GM21786 (cell line): ENCODE results near the gene HOGA1.

Experiments used
- ATAC-seq: cut with Tn5 transposase; IDR thresholded peaks from one replicate; pipeline ENCODE4 v1.9.1; 2021; ENCODE audit not compliant: unreplicated experiment

The HOGA1 gene

DNA sequence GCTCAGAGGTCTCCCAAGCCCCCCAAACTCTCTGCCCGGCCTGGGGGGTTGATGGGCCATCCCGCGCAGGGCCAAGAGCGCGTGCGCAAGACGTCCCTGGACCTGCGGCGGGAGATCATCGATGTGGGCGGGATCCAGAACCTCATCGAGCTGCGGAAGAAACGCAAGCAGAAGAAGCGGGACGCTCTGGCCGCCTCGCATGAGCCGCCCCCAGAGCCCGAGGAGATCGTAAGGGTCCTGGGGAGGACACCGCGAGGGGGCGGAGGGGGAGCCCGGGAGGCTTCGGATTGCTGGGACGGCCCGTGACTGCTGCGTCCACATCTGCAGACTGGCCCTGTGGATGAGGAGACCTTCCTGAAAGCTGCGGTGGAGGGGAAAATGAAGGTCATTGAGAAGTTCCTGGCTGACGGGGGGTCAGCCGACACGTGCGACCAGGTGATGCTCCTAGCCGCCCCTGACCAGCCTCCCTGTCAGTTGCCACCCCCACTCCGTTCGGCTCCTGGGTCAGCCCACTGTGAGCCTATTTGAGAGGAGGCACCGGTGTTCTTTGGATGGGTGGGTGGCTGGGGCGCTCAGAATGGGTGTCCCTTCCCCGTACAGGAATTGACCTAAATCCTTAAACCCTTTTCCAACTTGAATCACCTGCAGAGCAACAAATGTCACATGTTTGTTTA is 5.9 kb upstream of the HOGA1 start:
- no peak for ATAC-seq

DNA sequence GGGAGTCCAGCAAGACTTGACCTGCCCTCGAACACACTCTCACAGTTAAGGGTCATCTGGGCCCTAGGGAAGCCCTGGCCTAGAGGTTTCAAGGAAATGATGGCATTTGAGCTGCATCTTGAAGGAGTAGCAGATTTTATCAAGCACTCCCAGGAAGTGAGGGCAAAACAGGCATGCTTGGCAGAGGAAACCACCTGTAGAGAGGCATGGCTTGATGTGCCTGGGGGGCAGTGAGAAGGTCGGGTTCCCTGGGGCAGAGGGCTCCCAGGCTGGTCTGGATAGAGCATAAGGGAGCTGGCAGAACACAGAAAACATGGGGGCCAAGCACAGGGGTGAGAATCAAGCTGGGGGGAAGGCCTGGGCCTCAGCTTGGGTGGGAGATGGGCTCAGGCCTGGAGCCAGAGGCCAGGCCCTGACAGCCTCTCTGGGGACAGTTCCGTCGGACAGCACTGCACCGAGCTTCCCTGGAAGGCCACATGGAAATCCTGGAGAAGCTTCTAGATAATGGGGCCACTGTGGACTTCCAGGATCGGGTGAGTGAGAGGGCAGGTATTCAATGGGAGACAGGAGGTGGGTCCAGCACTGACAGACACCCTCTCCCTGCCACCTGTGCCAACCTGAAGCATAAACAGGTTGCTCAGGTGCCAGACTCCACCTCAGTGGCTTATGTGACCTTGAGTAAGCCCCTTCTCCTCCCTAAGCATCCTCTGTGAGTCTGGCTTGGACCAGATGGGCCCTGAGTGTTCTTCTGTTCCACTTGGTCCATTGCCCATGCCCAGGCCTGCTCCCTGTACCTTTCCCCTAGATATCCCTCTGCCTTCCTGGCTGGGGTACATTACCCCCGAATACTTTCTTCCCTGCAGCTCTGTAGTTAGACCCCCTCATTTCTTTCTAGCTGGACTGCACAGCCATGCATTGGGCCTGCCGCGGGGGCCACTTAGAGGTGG is 3.5 kb upstream of the HOGA1 start:
- no peak for ATAC-seq

DNA sequence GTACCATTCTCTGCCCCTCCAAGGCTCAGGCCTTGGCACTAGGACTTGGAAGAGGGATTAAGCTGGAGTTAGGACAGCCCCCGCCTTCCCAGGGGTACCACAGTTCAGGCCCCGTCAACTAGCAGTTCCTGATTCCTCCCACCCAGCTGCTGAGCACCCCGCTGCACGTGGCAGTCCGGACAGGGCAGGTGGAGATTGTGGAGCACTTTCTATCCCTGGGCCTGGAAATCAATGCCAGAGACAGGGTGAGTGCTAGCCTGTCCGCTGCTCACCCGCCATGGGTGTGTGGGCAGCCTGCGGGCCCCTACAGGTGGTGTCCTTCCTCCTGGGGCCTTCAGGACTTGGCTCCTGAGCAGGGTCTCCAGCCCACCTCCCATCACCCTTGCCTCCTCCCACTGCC is 2.0 kb upstream of the HOGA1 start:
- ATAC-seq, result no peak

DNA sequence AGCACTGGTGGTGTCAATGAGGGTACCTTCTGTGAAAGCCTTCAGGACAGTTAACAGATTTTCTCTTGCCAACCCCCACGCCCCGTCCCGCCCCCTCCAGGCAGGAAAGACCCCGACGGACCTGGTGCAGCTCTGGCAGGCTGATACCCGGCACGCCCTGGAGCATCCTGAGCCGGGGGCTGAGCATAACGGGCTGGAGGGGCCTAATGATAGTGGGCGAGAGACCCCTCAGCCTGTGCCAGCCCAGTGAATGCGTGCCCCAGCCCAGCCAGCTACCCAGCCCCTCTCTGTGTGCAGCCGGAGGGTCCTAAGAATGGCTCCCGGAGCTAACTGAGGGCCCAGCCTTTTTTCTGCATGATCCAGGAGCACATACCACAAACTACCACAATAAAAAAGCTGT is 713 bp upstream of the HOGA1 start:
- ATAC-seq, result no peak

DNA sequence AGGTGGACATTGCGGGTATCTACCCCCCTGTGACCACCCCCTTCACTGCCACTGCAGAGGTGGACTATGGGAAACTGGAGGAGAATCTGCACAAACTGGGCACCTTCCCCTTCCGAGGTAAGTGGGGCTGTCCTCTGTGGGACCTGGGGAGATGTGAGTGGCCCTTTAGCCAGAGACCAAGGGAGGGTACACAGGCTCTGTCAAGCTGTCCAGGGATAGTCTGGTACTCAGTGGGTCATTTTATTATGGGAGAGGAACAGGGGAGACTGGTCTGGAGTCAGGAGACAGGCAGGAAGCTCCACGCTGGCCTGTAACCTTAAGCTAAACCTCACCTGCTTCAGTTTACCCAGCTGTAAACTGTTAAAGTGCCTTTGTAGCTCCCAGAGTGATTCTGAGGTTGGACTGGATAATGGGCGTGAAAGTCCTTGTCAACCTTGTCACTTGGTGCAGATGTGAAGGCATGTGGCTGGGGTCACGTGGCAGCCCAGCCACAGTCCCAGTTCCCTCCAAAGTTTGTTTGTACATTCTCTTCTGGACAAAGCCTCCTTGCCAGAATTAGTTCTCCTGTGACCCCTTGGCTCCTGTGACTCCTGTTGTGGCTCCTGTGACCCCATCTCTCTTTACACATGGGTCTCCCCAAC is 729 bp downstream of the HOGA1 start:
- no peak for ATAC-seq

DNA sequence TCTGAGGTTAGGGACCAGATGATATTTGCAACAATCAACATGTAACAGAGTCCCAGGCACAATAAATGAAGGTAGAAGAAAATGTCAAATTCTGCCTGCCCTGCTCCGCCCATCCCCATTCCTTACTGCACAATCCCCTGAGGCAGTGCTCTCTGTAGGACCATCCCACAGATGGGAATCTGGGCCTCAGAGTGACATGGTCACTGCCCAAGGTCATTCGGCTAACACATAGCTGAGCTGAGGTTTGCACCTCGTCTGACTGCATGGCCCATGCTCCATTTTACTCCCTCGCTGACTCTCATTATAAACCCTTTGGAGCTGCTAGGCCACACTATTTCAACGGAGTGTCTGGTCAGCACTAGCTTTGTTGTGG is 1.2 kb downstream of the HOGA1 start:
- ATAC-seq, result no peak

DNA sequence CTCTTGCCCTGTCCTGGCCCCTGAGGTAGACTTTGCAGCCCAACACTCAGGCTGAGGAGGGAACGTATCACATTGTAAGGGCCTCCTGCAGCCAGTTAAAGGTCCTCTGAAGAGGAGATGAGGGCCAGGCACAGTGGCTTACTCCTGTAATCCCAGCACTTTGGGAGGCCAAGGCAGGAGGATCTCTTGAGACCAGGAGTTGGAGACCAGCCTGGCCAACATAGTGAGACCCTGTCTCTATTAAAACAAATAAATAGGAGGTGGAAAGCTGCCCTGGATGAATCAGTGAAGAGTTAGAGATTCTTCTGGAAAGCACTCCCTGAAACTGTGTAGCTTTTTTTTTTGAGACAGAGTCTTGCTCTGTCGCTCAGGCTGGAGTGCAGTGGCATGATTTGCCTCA is 3.0 kb downstream of the HOGA1 start:
- no peak for ATAC-seq

DNA sequence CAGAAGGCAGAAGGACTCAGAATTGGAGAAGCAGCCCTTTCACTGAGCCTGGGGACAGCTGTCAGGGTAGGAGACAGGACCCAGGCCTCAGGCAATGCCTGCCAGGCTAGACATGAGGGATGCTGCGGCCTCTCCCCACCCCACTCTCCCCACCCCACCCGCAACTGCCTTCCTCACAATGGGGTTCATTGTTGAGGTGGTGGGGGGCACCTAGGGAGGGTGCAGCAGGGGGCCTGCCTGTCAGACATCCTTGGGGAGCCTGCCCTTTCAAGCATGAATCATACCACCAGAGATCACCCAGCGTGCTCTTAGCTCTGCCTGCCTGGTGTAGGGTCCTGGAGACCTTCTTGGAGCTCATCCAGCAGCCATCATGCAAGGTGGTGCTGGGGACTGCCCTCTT is 5.3 kb downstream of the HOGA1 start, which contains the start of gene C10orf62:
Gene C10orf62, plus strand, starts transcription at position 243 of the 400 bp plus-strand sequence. CDS start 177 bp downstream, outside the sequence.
- no peak for ATAC-seq

DNA sequence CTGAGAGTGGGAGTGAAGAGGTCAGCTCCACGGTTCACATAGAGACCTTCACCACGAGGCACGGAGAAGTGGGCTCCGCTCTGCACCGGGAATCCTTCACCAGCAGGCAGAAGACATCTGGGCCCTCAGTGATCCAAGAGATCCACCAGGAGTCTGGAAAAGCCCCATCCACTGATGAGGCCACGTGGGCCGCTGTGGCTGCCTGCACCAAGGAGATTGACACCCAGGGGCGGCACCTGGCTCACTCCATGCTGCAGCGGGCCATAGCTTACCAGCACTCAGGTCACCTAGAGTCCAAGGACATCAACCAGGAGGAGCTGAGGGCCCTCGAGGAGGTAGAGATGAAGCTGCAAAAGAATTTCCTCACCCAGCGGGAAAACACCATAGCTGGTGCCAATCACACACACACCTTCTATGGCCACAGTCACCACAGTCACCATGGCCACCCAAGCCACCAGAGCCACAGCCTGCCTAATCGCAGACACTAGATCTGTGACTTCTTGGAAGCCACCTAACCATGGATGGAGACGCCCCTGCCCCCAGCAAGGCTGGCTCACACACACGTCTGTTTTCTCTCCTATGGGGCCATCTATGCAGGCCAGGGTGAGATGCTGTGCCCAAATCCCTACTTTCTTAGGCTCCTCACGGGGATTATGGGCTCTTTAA is 6.0 kb downstream of the HOGA1 start:
- no peak for ATAC-seq

DNA sequence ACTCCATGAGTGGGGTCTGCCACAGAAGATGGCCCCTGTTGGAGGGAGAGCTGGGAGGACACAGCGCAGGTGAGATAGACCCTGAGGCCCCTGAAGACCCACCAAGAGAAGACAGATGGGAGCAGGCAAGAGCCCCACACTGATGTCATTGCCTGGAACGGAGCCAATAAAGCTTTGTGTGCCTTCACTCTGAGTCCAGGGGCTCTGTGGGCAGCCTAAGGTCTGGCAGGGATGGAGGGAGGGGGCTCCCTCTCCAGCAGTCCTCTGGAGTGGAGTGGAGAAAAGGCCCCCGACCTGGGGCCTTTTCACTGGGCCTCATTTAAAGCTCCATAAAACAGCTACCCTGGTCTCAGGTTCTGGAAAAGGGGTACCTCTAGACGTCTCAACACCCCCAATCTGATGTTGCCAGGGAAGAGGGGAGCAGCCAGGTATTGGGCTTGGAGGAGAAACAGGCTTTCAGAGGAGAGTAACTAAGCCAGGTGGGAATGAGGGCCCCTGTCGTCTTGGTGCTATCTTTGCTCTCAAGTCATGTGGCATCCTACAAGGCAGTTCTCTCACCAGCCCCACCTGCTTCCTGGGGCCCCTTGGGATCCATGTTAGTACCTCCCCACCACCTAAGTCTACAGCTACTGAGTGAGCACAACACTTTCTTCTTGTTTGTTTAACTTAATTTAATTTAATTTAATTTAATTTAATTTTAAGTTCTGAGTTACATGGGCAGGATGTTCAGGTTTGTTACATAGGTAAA is 6.7 kb downstream of the HOGA1 start:
- ATAC-seq, result no peak

DNA sequence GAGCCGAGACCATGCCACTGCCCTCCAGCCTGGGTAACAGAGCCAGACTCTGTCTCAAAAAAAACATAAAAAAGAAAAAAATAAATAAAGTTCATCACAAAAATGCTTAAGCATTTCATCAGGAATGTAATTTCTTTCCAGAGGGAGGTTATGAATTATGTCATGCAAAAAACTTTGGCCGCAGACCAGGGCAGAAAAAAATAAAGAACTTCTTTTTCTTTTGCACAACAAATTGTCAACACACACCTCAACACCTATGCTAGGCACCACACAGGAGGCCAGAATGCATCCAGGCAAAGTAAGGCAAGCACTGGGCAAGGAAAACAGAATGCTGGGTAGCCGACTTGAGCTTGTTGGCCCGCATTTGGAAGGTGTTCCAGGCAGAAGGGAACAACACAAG is 9.2 kb downstream of the HOGA1 start:
- ATAC-seq, result no peak

DNA sequence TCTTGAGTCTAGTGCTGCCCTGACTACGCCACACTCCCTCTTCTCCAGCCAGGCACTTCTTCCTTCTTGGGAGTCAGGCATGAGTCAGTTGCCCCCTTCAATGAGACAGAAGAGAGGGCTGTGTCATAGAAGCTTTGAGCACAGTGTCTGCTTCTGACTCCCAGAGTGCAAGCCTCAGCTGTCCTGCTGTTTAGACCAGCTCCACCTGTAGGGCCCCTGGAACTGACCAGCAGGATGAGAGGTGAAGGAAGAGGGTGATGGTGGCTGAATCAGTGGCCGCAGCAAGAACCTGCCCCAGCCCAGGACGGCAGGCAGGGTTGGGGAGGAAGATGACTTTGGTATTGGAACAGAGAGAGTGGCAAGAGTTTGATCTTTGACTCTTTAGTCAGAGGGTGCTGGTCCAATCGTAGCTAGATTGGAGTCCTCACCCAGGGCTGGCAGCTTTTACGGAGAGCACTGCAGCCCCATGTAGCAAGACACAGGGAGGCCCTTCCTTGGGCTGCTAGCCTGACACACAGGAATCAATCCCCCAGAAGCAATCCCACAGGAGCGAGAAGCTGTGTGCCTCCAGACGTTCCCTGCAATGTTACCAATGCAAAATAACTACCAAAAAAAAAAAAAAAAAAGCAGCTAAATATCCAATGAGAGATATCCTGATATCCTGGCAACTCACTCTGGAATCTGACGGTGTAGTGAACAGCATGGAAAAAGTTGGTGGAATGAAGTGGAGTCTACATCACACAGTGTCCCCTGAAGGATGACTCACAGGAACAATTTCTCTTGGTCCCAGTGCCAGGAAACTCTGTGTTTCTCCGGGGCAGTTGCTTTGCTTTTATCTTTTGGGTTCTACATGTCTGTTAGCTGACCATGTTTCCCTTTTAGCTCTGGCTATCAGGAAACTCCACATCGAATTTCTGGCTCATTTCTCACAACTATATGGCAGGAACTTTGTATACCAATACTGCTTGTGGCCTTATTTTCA is 12.2 kb downstream of the HOGA1 start:
- ATAC-seq, result no peak

DNA sequence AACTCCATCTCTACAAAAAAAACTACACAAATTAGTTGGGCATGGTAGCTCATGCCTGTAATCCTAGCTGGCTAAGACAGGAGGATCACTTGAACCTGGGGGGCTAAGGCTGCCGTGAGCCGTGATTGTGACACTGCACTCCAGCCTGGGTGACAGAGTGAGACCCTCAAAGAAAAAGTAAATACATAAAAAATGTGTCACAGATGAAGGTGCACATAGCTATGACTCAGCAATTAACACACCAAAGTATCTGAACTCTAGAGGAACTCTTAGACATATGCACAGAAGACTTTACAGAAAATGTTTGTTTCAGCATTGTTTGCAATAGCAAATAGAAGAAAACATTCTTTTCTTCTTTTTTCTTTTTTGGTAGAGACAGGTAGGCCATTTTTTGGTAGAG is 13.6 kb downstream of the HOGA1 start:
- no peak for ATAC-seq

DNA sequence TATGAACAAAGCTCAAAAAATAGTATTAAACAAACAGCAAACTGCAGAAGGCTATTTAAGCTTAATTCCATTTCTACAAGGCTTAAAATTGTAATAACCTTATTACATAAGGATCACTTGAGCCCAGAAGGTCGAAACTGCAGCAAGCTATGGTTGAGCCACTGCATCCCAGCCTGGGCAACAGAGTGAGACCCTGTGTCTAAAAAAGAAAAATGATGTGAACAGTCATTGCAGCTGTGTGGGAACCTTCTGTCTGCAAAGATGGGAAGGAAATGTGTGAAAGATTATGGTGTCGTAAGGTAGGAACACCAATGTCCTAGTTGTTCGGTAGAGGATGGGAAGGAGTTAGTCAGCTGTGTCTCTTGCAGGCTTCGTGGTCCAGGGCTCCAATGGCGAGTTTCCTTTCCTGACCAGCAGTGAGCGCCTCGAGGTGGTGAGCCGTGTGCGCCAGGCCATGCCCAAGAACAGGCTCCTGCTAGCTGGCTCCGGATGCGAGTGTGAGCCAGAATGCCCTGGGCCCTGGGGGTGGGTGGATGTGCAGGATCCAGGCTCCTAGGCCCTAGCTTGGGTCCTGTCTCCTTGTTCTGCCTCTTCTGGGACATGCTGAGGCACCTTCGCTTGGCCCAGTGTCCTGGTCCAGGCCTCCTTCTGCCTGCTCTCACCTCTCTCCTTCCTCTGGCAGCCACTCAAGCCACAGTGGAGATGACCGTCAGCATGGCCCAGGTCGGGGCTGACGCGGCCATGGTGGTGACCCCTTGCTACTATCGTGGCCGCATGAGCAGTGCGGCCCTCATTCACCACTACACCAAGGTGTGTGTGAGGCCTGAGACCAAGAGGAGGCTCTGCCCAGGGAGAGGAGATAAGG is 14.4 kb downstream of the HOGA1 start:
- no peak for ATAC-seq

DNA sequence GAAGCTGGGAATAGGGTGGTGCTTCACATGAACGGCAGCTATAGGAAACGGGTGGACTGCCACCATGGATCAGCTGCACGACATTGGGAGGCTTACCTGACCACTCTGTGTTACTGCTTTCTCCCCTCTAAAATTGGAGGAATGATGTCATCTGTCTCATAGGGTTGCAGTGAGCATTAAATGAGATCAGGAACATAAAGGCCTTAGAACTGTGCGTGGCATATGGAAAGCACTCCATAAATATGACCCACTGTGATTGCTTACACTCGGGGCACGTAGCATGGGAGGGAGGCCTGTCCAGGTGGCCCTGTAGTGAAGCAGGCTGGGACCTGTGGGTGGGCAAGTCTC is 15.1 kb downstream of the HOGA1 start:
- no peak for ATAC-seq

DNA sequence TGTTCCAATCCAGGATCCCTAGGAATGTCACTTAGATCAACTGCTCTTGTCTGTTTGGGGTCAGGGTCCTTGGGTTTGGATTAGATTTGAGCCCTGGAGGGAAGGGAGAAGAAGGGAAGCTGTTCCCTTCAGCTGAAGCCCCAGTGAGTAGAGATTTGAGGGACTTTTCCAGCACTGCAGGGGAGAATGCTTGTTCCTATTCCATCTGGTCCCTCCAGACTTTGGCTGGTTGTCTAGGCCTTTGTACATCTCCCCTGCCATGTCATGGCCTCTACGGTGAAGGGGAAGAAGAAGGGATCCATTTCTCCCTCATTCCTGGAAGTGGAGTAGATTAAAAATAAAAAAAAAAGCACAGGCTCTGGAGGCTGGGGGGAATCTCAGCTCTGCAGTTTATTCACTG is 16.4 kb downstream of the HOGA1 start:
- no peak for ATAC-seq

DNA sequence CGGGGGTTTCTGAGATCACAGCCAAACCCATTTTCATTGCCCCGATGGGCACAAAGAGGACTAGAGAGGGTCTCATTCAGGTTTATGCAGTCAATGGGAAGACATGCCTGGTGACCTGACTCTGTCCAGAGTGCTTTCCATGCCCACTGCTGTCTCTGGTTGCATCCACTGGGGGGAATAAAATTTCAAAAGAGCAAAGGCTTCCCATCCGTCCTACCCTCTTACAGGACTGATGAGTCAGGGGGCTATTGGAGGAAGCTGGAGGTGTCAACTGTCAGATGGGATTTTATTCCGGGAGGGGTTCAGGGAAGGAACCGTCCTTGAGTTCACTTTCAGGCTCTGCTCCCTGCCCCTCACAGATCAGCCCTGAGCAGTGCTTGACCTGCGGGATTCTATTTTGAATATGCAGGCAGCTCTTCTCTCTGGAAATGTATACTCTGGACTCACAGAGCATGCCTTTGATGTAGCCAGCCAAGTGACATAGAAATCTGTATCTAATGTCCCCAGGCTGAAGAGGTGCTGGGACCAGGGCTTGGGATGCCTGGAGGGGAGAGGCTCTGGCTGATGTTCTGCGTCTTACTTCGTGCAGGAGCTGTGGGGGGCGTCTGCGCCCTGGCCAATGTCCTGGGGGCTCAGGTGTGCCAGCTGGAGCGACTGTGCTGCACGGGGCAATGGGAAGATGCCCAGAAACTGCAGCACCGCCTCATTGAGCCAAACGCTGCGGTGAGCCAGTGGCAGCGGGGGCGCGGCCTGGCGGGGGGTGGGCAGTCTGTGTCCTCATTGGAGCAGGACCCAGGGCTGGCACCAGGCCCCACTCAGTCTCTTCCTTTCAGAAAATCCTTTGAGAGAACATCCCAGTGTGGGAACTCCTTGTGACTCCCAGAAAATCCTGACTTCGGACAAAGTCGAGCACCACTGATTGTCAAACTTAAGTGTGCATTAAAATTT is 17.4 kb downstream of the HOGA1 start:
- ATAC-seq, result no peak
